ELR (cell line): ENCODE measurements around the gene P2RY14.
"Not testable (repeated sequence)": the region's sequence is repeated elsewhere in the genome, so short reads cannot be mapped to it uniquely, and the experiment has no call there.

Experiments
- DNase-seq: peaks from one replicate; pipeline ENCODE4 v3.0.0-alpha.2; 2015; ENCODE audit warnings: low read depth

P2RY14 gene

GRCh38 chr3:151178208-151178845 is 100.0 kb downstream of the P2RY14 start:
- DNase-seq: no peak

GRCh38 chr3:151175952-151176351 is 102.4 kb downstream of the P2RY14 start:
- DNase-seq: no peak

GRCh38 chr3:151174351-151174750 is 104.0 kb downstream of the P2RY14 start:
- no peak for DNase-seq

- DNase-seq: peak; percentile 30
Measured at GRCh38 chr3:151171145-151171757, 107.1 kb downstream of the P2RY14 start.

- DNase-seq: not testable (repeated sequence)
Measured at GRCh38 chr3:151169948-151170679, 108.2 kb downstream of the P2RY14 start.

- DNase-seq: no peak
Measured at GRCh38 chr3:151169262-151169947, 108.9 kb downstream of the P2RY14 start.

GRCh38 chr3:151168269-151169094 is 109.9 kb downstream of the P2RY14 start:
- peak; percentile 74 for DNase-seq

- DNase-seq: peak; percentile 28
Measured at GRCh38 chr3:151166161-151166560, 112.2 kb downstream of the P2RY14 start.

GRCh38 chr3:151165226-151165625 is 113.1 kb downstream of the P2RY14 start:
- no peak for DNase-seq
